WTC11 (cell line): Measurements from ENCODE around the gene RAPGEF2. TPM values are rescaled to one million over a fixed set of nuclear protein-coding genes. Genes with fewer than 3 reads are reported as not detected.
A peak's percentile ranks its signal among the peaks of the same experiment; 100 is the strongest.

ENCODE experiments used
- ATAC-seq: fragments of 200-7000 bp; cut with Tn5 transposase; 2 replicates; pipeline ENCODE4 v1.10.0; 2021; ENCODE audit warnings: mild to moderate bottlenecking, moderate library complexity
- CTCF ChIA-PET: fragments of 300-600 bp; sonication (Branson Sonifier 250); formaldehyde crosslinking; loops from one replicate; lab custom pipeline; 2021; ENCODE audit warnings: antibody characterized with exemption; lab: Charles Lee
- POLR2A ChIA-PET: fragments of 350-600 bp; sonication (Branson Sonifier 250); formaldehyde crosslinking; loops from one replicate; lab custom pipeline; 2021; ENCODE audit warnings: antibody characterized with exemption; lab: Charles Lee
- DNase-seq: peaks from one replicate; pipeline ENCODE4 v3.0.0; 2021; ENCODE audit warnings: low spot score
- H3K27ac Mint-ChIP-seq: 2 replicates; pipeline ENCODE4 v1.8.0; 2021; ENCODE audit warnings: mixed read lengths
- H3K27me3 Mint-ChIP-seq: 2 replicates; pipeline ENCODE4 v1.8.0; 2021; ENCODE audit warnings: low read depth, mild to moderate bottlenecking, moderate library complexity, mixed read lengths
- H3K36me3 Mint-ChIP-seq: 2 replicates; pipeline ENCODE4 v1.8.0; 2021; ENCODE audit warnings: mixed read lengths
- H3K4me1 Mint-ChIP-seq: 2 replicates; pipeline ENCODE4 v1.8.0; 2022; ENCODE audit warnings: mixed read lengths
- H3K4me3 Mint-ChIP-seq: 2 replicates; pipeline ENCODE4 v1.8.0; 2021; ENCODE audit warnings: mild to moderate bottlenecking, moderate library complexity, mixed read lengths
- H3K9me3 Mint-ChIP-seq: 2 replicates; pipeline ENCODE4 v1.8.0; 2021; ENCODE audit warnings: mixed read lengths
- ELF4 ChIP-seq: sonication (generic); formaldehyde crosslinking; IDR thresholded peaks from 2 replicates; pipeline ENCODE4 v1.8.1; 2022; ENCODE audit warnings: low read depth, mild to moderate bottlenecking, moderate library complexity, missing genetic modification reagents
- EMX1 ChIP-seq: fragments of 250-450 bp; sonication (Bioruptor Pico); IDR thresholded peaks from 2 replicates; pipeline ENCODE4 v1.8.0; 2021; ENCODE audit warnings: mild to moderate bottlenecking
- ESRRA ChIP-seq: sonication (generic); formaldehyde crosslinking; IDR thresholded peaks from 2 replicates; pipeline ENCODE4 v1.8.1; 2022; ENCODE audit warnings: mild to moderate bottlenecking, missing genetic modification reagents, borderline replicate concordance
- FOXK1 ChIP-seq: sonication (generic); formaldehyde crosslinking; IDR thresholded peaks from 2 replicates; pipeline ENCODE4 v1.8.0; 2022; ENCODE audit warnings: mild to moderate bottlenecking, moderate library complexity, missing genetic modification reagents
- GRHL2 ChIP-seq: fragments of 250-450 bp; sonication (Bioruptor Pico); IDR thresholded peaks from 2 replicates; pipeline ENCODE4 v1.8.0; 2022; ENCODE audit warnings: mild to moderate bottlenecking, moderate library complexity; ENCODE audit not compliant: insufficient replicate concordance, severe bottlenecking
- MYBL2 ChIP-seq: sonication (generic); formaldehyde crosslinking; IDR thresholded peaks from 2 replicates; pipeline ENCODE4 v1.8.1; 2023; ENCODE audit warnings: mild to moderate bottlenecking, moderate library complexity, missing genetic modification reagents
- NFE2L1 ChIP-seq: sonication (generic); formaldehyde crosslinking; IDR thresholded peaks from 2 replicates; pipeline ENCODE4 v1.8.1; 2023; ENCODE audit warnings: missing genetic modification reagents
- TEAD1 ChIP-seq: sonication (generic); formaldehyde crosslinking; IDR thresholded peaks from 2 replicates; pipeline ENCODE4 v1.8.0; 2022; ENCODE audit warnings: mild to moderate bottlenecking, missing genetic modification reagents
- TP53 ChIP-seq: sonication (generic); formaldehyde crosslinking; IDR thresholded peaks from 2 replicates; pipeline ENCODE4 v1.8.1; 2023; ENCODE audit warnings: mild to moderate bottlenecking, missing genetic modification reagents
- ZNF138 ChIP-seq: sonication (generic); formaldehyde crosslinking; conservative IDR thresholded peaks from 2 replicates; pipeline ENCODE4 v1.8.1; 2022; ENCODE audit warnings: mild to moderate bottlenecking, moderate library complexity, missing genetic modification reagents
- ZNF317 ChIP-seq: sonication (generic); formaldehyde crosslinking; IDR thresholded peaks from 2 replicates; pipeline ENCODE4 v1.8.1; 2023; ENCODE audit warnings: low read depth, mild to moderate bottlenecking, moderate library complexity, missing genetic modification reagents, borderline replicate concordance
- total RNA-seq: library from RNA; stranded (reverse); gene quantifications from 3 replicates; pipeline ENCODE4 v1.2.3, GENCODE V29; 2021
- TF ChIP-seq, protein P1 (sequence below): sonication (generic); formaldehyde crosslinking; IDR thresholded peaks from 2 replicates; pipeline ENCODE4 v1.8.1; 2023; ENCODE audit warnings: mild to moderate bottlenecking, missing genetic modification reagents, borderline replicate concordance
- TF ChIP-seq, protein P2 (sequence below): sonication (generic); formaldehyde crosslinking; conservative IDR thresholded peaks from 2 replicates; pipeline ENCODE4 v1.8.1; 2023; ENCODE audit warnings: mild to moderate bottlenecking, low read depth, missing genetic modification reagents, moderate library complexity
- TF ChIP-seq, protein P3 (sequence below): fragments of 250-450 bp; sonication (Bioruptor Pico); IDR thresholded peaks from 2 replicates; pipeline ENCODE4 v1.9.0; 2021; ENCODE audit warnings: mild to moderate bottlenecking, borderline replicate concordance
- TF ChIP-seq, protein P4 (sequence below): sonication (generic); formaldehyde crosslinking; IDR thresholded peaks from 2 replicates; pipeline ENCODE4 v1.8.1; 2023; ENCODE audit warnings: mild to moderate bottlenecking, missing genetic modification reagents, moderate library complexity

RAPGEF2 gene
- total RNA-seq, 1 experiment from 2014 or later: 40.6 TPM

DNA sequence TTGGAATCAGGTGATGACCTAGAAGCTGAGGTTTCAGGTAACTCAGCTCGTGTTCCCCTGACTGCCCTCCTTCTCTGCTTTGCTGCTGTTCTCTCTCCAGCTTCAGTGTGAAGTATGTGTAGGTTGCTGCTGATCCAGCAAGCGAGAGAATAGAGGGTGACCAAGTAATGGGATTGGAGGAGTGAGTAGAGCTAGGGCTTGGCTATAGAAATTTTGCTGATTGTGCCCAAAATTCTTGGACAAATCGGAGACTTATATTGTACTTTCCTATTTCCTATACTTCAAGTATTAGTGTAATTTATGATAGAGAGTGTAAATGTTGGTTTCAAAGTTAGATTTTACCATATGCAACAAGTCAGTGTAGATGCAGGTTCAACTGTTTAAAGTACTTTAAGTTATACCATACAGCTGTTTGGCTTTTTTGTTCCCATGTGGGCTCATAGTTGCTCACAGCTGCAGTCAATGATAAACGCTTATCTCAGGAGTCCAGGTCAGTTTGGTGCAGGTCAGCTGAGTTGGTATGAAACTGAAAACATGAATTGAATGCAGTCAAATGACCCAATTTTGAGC is 48.0 kb downstream of the RAPGEF2 start:
- H3K27me3 Mint-ChIP-seq: no peaks in the 10 kb centered on the region
- CTCF ChIA-PET: no interaction called here
- ATAC-seq (peak; percentile 90), DNase-seq (no peak)
- POLR2A ChIA-PET: no interaction called here
- peaks cover 47% of the 10 kb centered on the region for H3K4me1 Mint-ChIP-seq
- H3K36me3 Mint-ChIP-seq: no peaks in the 10 kb centered on the region
- H3K4me3 Mint-ChIP-seq: no peak overlapping the region
- H3K9me3 Mint-ChIP-seq: no peaks in the 10 kb centered on the region
- H3K27ac Mint-ChIP-seq: peak overlapping the region; percentile 93
- TF ChIP-seq EMX1 (CRISPR knock-in tag) (no peak), NFE2L1 (no peak)

DNA sequence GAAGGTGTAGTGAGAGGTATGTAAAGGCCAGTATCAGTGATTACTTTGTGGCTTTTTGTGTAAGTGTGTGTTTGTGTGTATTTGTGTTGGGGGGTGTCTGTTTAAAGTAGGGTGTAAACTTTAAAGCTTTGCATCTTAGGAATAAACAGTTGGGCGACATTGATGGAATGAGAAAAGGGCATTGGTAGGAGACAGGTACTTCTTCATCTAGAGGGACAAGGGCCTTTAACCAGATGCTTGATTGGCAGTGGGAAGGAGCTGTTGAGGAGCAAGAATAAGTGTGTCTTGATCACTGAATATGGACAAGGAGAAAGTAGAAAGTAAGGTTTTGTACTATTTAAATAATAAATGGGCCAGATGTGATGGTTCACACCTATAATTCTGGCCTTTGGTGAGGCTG is 48.8 kb downstream of the RAPGEF2 start:
- Mint-ChIP-seq H3K27me3 (no peaks in the 10 kb centered on the region), H3K36me3 (no peaks in the 10 kb centered on the region), H3K9me3 (no peaks in the 10 kb centered on the region), H3K4me1 (peaks cover 47% of the 10 kb centered on the region), H3K27ac (peak overlapping the region; percentile 35), H3K4me3 (no peak overlapping the region)
- TF ChIP-seq TP53: no peak
- TF ChIP-seq, protein P1, sequence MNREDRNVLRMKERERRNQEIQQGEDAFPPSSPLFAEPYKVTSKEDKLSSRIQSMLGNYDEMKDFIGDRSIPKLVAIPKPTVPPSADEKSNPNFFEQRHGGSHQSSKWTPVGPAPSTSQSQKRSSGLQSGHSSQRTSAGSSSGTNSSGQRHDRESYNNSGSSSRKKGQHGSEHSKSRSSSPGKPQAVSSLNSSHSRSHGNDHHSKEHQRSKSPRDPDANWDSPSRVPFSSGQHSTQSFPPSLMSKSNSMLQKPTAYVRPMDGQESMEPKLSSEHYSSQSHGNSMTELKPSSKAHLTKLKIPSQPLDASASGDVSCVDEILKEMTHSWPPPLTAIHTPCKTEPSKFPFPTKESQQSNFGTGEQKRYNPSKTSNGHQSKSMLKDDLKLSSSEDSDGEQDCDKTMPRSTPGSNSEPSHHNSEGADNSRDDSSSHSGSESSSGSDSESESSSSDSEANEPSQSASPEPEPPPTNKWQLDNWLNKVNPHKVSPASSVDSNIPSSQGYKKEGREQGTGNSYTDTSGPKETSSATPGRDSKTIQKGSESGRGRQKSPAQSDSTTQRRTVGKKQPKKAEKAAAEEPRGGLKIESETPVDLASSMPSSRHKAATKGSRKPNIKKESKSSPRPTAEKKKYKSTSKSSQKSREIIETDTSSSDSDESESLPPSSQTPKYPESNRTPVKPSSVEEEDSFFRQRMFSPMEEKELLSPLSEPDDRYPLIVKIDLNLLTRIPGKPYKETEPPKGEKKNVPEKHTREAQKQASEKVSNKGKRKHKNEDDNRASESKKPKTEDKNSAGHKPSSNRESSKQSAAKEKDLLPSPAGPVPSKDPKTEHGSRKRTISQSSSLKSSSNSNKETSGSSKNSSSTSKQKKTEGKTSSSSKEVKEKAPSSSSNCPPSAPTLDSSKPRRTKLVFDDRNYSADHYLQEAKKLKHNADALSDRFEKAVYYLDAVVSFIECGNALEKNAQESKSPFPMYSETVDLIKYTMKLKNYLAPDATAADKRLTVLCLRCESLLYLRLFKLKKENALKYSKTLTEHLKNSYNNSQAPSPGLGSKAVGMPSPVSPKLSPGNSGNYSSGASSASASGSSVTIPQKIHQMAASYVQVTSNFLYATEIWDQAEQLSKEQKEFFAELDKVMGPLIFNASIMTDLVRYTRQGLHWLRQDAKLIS (CRISPR knock-in tag): no peak
- no peak for TF ChIP-seq ESRRA (CRISPR knock-in tag)
- TF ChIP-seq ZNF317 (CRISPR knock-in tag): no peak
- TF ChIP-seq, protein P2, sequence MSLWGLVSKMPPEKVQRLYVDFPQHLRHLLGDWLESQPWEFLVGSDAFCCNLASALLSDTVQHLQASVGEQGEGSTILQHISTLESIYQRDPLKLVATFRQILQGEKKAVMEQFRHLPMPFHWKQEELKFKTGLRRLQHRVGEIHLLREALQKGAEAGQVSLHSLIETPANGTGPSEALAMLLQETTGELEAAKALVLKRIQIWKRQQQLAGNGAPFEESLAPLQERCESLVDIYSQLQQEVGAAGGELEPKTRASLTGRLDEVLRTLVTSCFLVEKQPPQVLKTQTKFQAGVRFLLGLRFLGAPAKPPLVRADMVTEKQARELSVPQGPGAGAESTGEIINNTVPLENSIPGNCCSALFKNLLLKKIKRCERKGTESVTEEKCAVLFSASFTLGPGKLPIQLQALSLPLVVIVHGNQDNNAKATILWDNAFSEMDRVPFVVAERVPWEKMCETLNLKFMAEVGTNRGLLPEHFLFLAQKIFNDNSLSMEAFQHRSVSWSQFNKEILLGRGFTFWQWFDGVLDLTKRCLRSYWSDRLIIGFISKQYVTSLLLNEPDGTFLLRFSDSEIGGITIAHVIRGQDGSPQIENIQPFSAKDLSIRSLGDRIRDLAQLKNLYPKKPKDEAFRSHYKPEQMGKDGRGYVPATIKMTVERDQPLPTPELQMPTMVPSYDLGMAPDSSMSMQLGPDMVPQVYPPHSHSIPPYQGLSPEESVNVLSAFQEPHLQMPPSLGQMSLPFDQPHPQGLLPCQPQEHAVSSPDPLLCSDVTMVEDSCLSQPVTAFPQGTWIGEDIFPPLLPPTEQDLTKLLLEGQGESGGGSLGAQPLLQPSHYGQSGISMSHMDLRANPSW (CRISPR knock-in tag): no peak
- no peak for TF ChIP-seq ZNF138 (CRISPR knock-in tag)
- no peak for TF ChIP-seq ELF4 (CRISPR knock-in tag)
- TF ChIP-seq FOXK1: no peak
- no peak for TF ChIP-seq TEAD1 (CRISPR knock-in tag)
- TF ChIP-seq MYBL2: no peak
- TF ChIP-seq GRHL2 (CRISPR knock-in tag): no peak
- TF ChIP-seq, protein P3, sequence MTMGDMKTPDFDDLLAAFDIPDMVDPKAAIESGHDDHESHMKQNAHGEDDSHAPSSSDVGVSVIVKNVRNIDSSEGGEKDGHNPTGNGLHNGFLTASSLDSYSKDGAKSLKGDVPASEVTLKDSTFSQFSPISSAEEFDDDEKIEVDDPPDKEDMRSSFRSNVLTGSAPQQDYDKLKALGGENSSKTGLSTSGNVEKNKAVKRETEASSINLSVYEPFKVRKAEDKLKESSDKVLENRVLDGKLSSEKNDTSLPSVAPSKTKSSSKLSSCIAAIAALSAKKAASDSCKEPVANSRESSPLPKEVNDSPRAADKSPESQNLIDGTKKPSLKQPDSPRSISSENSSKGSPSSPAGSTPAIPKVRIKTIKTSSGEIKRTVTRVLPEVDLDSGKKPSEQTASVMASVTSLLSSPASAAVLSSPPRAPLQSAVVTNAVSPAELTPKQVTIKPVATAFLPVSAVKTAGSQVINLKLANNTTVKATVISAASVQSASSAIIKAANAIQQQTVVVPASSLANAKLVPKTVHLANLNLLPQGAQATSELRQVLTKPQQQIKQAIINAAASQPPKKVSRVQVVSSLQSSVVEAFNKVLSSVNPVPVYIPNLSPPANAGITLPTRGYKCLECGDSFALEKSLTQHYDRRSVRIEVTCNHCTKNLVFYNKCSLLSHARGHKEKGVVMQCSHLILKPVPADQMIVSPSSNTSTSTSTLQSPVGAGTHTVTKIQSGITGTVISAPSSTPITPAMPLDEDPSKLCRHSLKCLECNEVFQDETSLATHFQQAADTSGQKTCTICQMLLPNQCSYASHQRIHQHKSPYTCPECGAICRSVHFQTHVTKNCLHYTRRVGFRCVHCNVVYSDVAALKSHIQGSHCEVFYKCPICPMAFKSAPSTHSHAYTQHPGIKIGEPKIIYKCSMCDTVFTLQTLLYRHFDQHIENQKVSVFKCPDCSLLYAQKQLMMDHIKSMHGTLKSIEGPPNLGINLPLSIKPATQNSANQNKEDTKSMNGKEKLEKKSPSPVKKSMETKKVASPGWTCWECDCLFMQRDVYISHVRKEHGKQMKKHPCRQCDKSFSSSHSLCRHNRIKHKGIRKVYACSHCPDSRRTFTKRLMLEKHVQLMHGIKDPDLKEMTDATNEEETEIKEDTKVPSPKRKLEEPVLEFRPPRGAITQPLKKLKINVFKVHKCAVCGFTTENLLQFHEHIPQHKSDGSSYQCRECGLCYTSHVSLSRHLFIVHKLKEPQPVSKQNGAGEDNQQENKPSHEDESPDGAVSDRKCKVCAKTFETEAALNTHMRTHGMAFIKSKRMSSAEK: no peak
- TF ChIP-seq, protein P4, sequence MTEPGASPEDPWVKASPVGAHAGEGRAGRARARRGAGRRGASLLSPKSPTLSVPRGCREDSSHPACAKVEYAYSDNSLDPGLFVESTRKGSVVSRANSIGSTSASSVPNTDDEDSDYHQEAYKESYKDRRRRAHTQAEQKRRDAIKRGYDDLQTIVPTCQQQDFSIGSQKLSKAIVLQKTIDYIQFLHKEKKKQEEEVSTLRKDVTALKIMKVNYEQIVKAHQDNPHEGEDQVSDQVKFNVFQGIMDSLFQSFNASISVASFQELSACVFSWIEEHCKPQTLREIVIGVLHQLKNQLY (CRISPR knock-in tag): no peak
- ATAC-seq (no peak), DNase-seq (no peak)
- CTCF ChIA-PET: no interaction called here
- POLR2A ChIA-PET: interaction anchor here (0.5 kb wide), 1 partner anchor 61 kb away, joined by 3 read pairs; no protein-coding TSS in a partner anchor
